Peyer's patch (tissue), 4 donors: Measurements from ENCODE around the gene THAP10. TPM values are rescaled to one million over a fixed set of nuclear protein-coding genes. Genes with fewer than 3 reads are reported as not detected.

Source experiments
- DNase-seq, 3 donors: peaks; one replicate each; pipeline ENCODE4 v3.0.0-alpha.2; 2017 to 2019
- H3K27ac ChIP-seq, 4 donors: fragments of 200-600 bp; sonication (generic); one replicate each; pipeline ENCODE4 v1.5.1; 2016 to 2019
- H3K27me3 ChIP-seq, 2 donors: fragments of 200-600 bp; sonication (generic); one replicate each; pipeline ENCODE4 v1.5.1; 2019
- H3K36me3 ChIP-seq, 3 donors: fragments of 200-600 bp; sonication (generic); one replicate each; pipeline ENCODE4 v1.5.1; 2016 to 2019
- H3K4me1 ChIP-seq, 4 donors: fragments of 200-600 bp; sonication (generic); one replicate each; pipeline ENCODE4 v1.5.1; 2016 to 2019
- H3K4me3 ChIP-seq, 4 donors: fragments of 200-600 bp; sonication (generic); 1 replicate in 3 of 4; 2 replicates in 1 of 4; pipeline ENCODE4 v1.5.1; 2016 to 2019; ENCODE audit warnings: mild to moderate bottlenecking in 1 of 4
- H3K9me3 ChIP-seq, 4 donors: fragments of 200-600 bp; sonication (generic); one replicate each; pipeline ENCODE4 v1.5.1; 2016 to 2019; ENCODE audit warnings: mild to moderate bottlenecking in 1 of 4
- CTCF ChIP-seq, 6 experiments: fragments of 450-650 bp in 4 of 6; fragments of 200-600 bp in 2 of 6; sonication (generic) in 1 of 6; IDR thresholded peaks; one replicate each; pipeline ENCODE4 v1.5.1; 2017 to 2019; ENCODE audit warnings: antibody characterized with exemption in 6 of 6, mild to moderate bottlenecking in 3 of 6, moderate library complexity in 1 of 6
- POLR2A ChIP-seq, 2 donors: fragments of 450-650 bp; IDR thresholded peaks; one replicate each; pipeline ENCODE4 v1.5.1; 2017; ENCODE audit warnings: antibody characterized with exemption in 2 of 2, mild to moderate bottlenecking in 2 of 2, moderate library complexity in 2 of 2
- total RNA-seq, 4 donors: library from RNA; depleted of rRNA; stranded (reverse); fragments of >200 nt; gene quantifications; one replicate each; pipeline ENCODE4 v1.1.0, GENCODE V29; 2016

The THAP10 gene
- total RNA-seq, 4 donors from 2014 or later = 1.2 to 6.0 (median 2.1) TPM

- Histone ChIP-seq H3K9me3 (no peaks in the 10 kb centered on the region), H3K4me1 (peaks cover 0 to 8% (median 0%) of the 10 kb centered on the region in 4 donors), H3K36me3 (no peaks in the 10 kb centered on the region), H3K4me3 (no peak overlapping the region), H3K27ac (peak overlapping the region in 1 of 4 donors; percentile 66), H3K27me3 (no peaks in the 10 kb centered on the region)
- TF ChIP-seq POLR2A (IDR thresholded peaks at IDR 0.05) (no peak), CTCF (IDR thresholded peaks at IDR 0.05) (no peak)
- no peak for DNase-seq
Measured at GRCh38 chr15:70857562-70858285, 34.5 kb downstream of the THAP10 start.

GRCh38 chr15:70856884-70857561, 35.2 kb downstream of the THAP10 start:
- peak overlapping the region in 2 of 4 donors; percentile 39 to 66 for H3K27ac ChIP-seq
- DNase-seq = peak in 1 of 3 donors; percentile 68
- no peaks in the 10 kb centered on the region for H3K9me3 ChIP-seq
- no peaks in the 10 kb centered on the region for H3K27me3 ChIP-seq
- H3K4me1 ChIP-seq = peaks cover 0 to 11% (median 0%) of the 10 kb centered on the region in 4 donors
- TF ChIP-seq POLR2A (IDR thresholded peaks at IDR 0.05) (no peak), CTCF (IDR thresholded peaks at IDR 0.05) (no peak)
- no peaks in the 10 kb centered on the region for H3K36me3 ChIP-seq
- no peak overlapping the region for H3K4me3 ChIP-seq

GRCh38 chr15:70856177-70856883, 35.9 kb downstream of the THAP10 start:
- peaks cover 0 to 11% (median 0%) of the 10 kb centered on the region in 4 donors for H3K4me1 ChIP-seq
- no peaks in the 10 kb centered on the region for H3K27me3 ChIP-seq
- DNase-seq = no peak
- peak overlapping the region; percentile 17 to 66 (median 33) for H3K27ac ChIP-seq
- no peak overlapping the region for H3K4me3 ChIP-seq
- TF ChIP-seq CTCF (IDR thresholded peaks at IDR 0.05) (no peak), POLR2A (IDR thresholded peaks at IDR 0.05) (no peak)
- H3K9me3 ChIP-seq = no peaks in the 10 kb centered on the region
- no peaks in the 10 kb centered on the region for H3K36me3 ChIP-seq

- Histone ChIP-seq H3K4me3 (no peak overlapping the region), H3K27me3 (no peaks in the 10 kb centered on the region), H3K36me3 (no peaks in the 10 kb centered on the region), H3K27ac (peak overlapping the region in 1 of 4 donors; percentile 17), H3K4me1 (peaks cover 0 to 11% (median 0%) of the 10 kb centered on the region in 4 donors), H3K9me3 (no peaks in the 10 kb centered on the region)
- no peak for DNase-seq
- TF ChIP-seq POLR2A (IDR thresholded peaks at IDR 0.05) (no peak), CTCF (IDR thresholded peaks at IDR 0.05) (no peak)
Measured at GRCh38 chr15:70855764-70856163, 36.5 kb downstream of the THAP10 start.

- Histone ChIP-seq H3K36me3 (no peaks in the 10 kb centered on the region), H3K27me3 (no peaks in the 10 kb centered on the region), H3K9me3 (no peaks in the 10 kb centered on the region), H3K4me1 (peaks cover 0 to 11% (median 0%) of the 10 kb centered on the region in 4 donors), H3K4me3 (peak overlapping the region in 3 of 4 donors; percentile 46 to 73 (median 70)), H3K27ac (peak overlapping the region; percentile 42 to 83 (median 71))
- TF ChIP-seq CTCF (IDR thresholded peaks at IDR 0.05) (no peak), POLR2A (IDR thresholded peaks at IDR 0.05) (no peak)
- DNase-seq = no peak
Measured at GRCh38 chr15:70854666-70854976, 37.6 kb downstream of the THAP10 start.
